Nephron (organoid): ENCODE measurements around the gene CFAP119.

Experiments used
- H3K27ac Mint-ChIP-seq, 3 experiments: 2 replicates each; pipeline ENCODE4 v1.8.0; 2020; ENCODE audit warnings: mixed read lengths in 3 of 3, mild to moderate bottlenecking in 2 of 3, moderate library complexity in 1 of 3
- H3K27me3 Mint-ChIP-seq: 2 replicates; pipeline ENCODE4 v1.8.0; 2021; ENCODE audit warnings: low read depth, mild to moderate bottlenecking, moderate library complexity, mixed read lengths
- H3K36me3 Mint-ChIP-seq: 2 replicates; pipeline ENCODE4 v1.8.0; 2020; ENCODE audit warnings: low read depth, mixed read lengths
- H3K4me1 Mint-ChIP-seq: 2 replicates; pipeline ENCODE4 v1.8.0; 2020; ENCODE audit warnings: mixed read lengths
- H3K4me3 Mint-ChIP-seq, 3 experiments: 2 replicates each; pipeline ENCODE4 v1.8.0; 2020; ENCODE audit warnings: mild to moderate bottlenecking in 3 of 3, mixed read lengths in 3 of 3, moderate library complexity in 2 of 3
- H3K9me3 Mint-ChIP-seq: 2 replicates; pipeline ENCODE4 v1.8.0; 2020; ENCODE audit warnings: mixed read lengths
- CTCF ChIP-seq, 3 experiments: fragments of 200-600 bp; sonication (generic); IDR thresholded peaks; one replicate each; pipeline ENCODE4 v1.5.0; 2021; ENCODE audit warnings: antibody characterized with exemption in 3 of 3; ENCODE audit not compliant: unreplicated experiment in 3 of 3

The CFAP119 gene

GRCh38 chr16:30721167-30721566 lies 40.7 kb downstream of the CFAP119 start:
- Mint-ChIP-seq H3K27ac (no peak overlapping the region), H3K27me3 (no peaks in the 10 kb centered on the region), H3K4me1 (no peaks in the 10 kb centered on the region), H3K36me3 (peaks cover 84% of the 10 kb centered on the region), H3K4me3 (no peak overlapping the region), H3K9me3 (no peaks in the 10 kb centered on the region)
- no peak for TF ChIP-seq CTCF (IDR thresholded peaks at IDR 0.05; ENCODE audit: unreplicated experiment in 3 of 3)

- peaks cover 84% of the 10 kb centered on the region for H3K36me3 Mint-ChIP-seq
- no peak for TF ChIP-seq CTCF (IDR thresholded peaks at IDR 0.05; ENCODE audit: unreplicated experiment in 3 of 3)
- no peaks in the 10 kb centered on the region for H3K4me1 Mint-ChIP-seq
- H3K4me3 Mint-ChIP-seq, result no peak overlapping the region
- H3K9me3 Mint-ChIP-seq, result no peaks in the 10 kb centered on the region
- H3K27ac Mint-ChIP-seq, result no peak overlapping the region
- H3K27me3 Mint-ChIP-seq, result no peaks in the 10 kb centered on the region
Observed at GRCh38 chr16:30720694-30721093, 41.2 kb downstream of the CFAP119 start.

GRCh38 chr16:30720086-30720485 lies 41.8 kb downstream of the CFAP119 start:
- H3K4me3 Mint-ChIP-seq, result no peak overlapping the region
- H3K27me3 Mint-ChIP-seq, result no peaks in the 10 kb centered on the region
- no peaks in the 10 kb centered on the region for H3K9me3 Mint-ChIP-seq
- H3K36me3 Mint-ChIP-seq, result peaks cover 83% of the 10 kb centered on the region
- no peak overlapping the region for H3K27ac Mint-ChIP-seq
- no peaks in the 10 kb centered on the region for H3K4me1 Mint-ChIP-seq
- no peak for TF ChIP-seq CTCF (IDR thresholded peaks at IDR 0.05; ENCODE audit: unreplicated experiment in 3 of 3)

- Mint-ChIP-seq H3K27ac (no peak overlapping the region), H3K4me1 (no peaks in the 10 kb centered on the region), H3K36me3 (peaks cover 75% of the 10 kb centered on the region), H3K9me3 (no peaks in the 10 kb centered on the region), H3K27me3 (no peaks in the 10 kb centered on the region), H3K4me3 (no peak overlapping the region)
- no peak for TF ChIP-seq CTCF (IDR thresholded peaks at IDR 0.05; ENCODE audit: unreplicated experiment in 3 of 3)
Observed at GRCh38 chr16:30715750-30716445, 46.0 kb downstream of the CFAP119 start.

GRCh38 chr16:30711712-30712111 lies 50.1 kb downstream of the CFAP119 start:
- H3K27me3 Mint-ChIP-seq, result no peaks in the 10 kb centered on the region
- H3K4me1 Mint-ChIP-seq, result no peaks in the 10 kb centered on the region
- no peak overlapping the region for H3K4me3 Mint-ChIP-seq
- TF ChIP-seq CTCF (IDR thresholded peaks at IDR 0.05; ENCODE audit: unreplicated experiment in 3 of 3), result no peak
- no peak overlapping the region for H3K27ac Mint-ChIP-seq
- H3K36me3 Mint-ChIP-seq, result peaks cover 87% of the 10 kb centered on the region
- H3K9me3 Mint-ChIP-seq, result no peaks in the 10 kb centered on the region

- Mint-ChIP-seq H3K4me1 (no peaks in the 10 kb centered on the region), H3K27me3 (no peaks in the 10 kb centered on the region)
Observed at GRCh38 chr16:30710971-30711370, 50.9 kb downstream of the CFAP119 start.

More at GRCh38 chr16:30710971-30711370, 50.9 kb downstream of the CFAP119 start:
- Mint-ChIP-seq H3K36me3 (peaks cover 85% of the 10 kb centered on the region), H3K9me3 (no peaks in the 10 kb centered on the region), H3K27ac (no peak overlapping the region), H3K4me3 (no peak overlapping the region)
- no peak for TF ChIP-seq CTCF (IDR thresholded peaks at IDR 0.05; ENCODE audit: unreplicated experiment in 3 of 3)
